22Rv1 (cell line): ENCODE results near the gene ZNF438.

Experiments
- ZFX ChIP-seq: fragments of 450-650 bp; IDR thresholded peaks from 2 replicates; pipeline ENCODE4 v1.6.1; 2017; ENCODE audit warnings: antibody characterized with exemption, borderline replicate concordance
- TF ChIP-seq, protein P1 (sequence below): fragments of 450-650 bp; IDR thresholded peaks from 2 replicates; pipeline ENCODE4 v1.5.1; 2017; ENCODE audit warnings: mild to moderate bottlenecking

DNA sequence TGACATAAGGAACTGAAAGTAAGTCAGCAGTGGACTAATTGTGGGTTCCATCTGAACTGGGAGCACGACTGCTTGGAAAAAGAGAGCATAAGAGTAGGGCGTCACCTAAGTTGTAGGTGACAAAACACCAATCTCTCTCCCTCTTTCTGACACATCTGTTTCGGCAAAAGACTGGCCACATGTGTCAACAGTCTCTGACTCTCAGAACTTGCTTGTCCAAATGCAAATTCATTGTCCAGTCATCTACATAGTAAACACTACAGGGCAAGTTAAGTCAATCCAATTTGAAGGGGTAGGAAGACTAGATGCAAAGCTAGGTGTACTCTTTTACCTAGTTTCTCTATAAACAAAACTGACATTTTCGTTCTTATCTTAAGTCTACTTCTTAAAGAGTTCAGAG is 87.7 kb downstream of the ZNF438 start:
- TF ChIP-seq, protein P1, sequence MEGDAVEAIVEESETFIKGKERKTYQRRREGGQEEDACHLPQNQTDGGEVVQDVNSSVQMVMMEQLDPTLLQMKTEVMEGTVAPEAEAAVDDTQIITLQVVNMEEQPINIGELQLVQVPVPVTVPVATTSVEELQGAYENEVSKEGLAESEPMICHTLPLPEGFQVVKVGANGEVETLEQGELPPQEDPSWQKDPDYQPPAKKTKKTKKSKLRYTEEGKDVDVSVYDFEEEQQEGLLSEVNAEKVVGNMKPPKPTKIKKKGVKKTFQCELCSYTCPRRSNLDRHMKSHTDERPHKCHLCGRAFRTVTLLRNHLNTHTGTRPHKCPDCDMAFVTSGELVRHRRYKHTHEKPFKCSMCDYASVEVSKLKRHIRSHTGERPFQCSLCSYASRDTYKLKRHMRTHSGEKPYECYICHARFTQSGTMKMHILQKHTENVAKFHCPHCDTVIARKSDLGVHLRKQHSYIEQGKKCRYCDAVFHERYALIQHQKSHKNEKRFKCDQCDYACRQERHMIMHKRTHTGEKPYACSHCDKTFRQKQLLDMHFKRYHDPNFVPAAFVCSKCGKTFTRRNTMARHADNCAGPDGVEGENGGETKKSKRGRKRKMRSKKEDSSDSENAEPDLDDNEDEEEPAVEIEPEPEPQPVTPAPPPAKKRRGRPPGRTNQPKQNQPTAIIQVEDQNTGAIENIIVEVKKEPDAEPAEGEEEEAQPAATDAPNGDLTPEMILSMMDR = no peak
- TF ChIP-seq ZFX = no peak
